Measurements from ENCODE around the gene SCMH1.
"Not testable (repeated sequence)": the region's sequence is repeated elsewhere in the genome, so short reads cannot be mapped to it uniquely, and the experiment has no call there.

Gene SCMH1

GRCh38 chr1:41249319-41249718, 7.2 kb upstream of the SCMH1 start:
- no peak for DNase-seq (ENCODE audit: low read depth in 2 of 2)

GRCh38 chr1:41246568-41246967, 4.5 kb upstream of the SCMH1 start:
- no peak for DNase-seq (ENCODE audit: low read depth in 2 of 2)

- no peak for DNase-seq (ENCODE audit: low read depth in 2 of 2)
These were observed 3.6 kb upstream of the SCMH1 start for GRCh38 chr1:41245659-41246058.

GRCh38 chr1:41243079-41243385, 926 bp upstream of the SCMH1 start:
- DNase-seq (ENCODE audit: low read depth in 2 of 2), result no peak

GRCh38 chr1:41242342-41243078, 404 bp upstream of the SCMH1 start:
- DNase-seq (ENCODE audit: low read depth in 2 of 2), result no peak

GRCh38 chr1:41241354-41241748, 755 bp downstream of the SCMH1 start:
- DNase-seq (ENCODE audit: low read depth in 2 of 2), result no peak

GRCh38 chr1:41240781-41241353, 1.2 kb downstream of the SCMH1 start:
- DNase-seq (ENCODE audit: low read depth in 2 of 2), result no peak

GRCh38 chr1:41239988-41240610, 2.0 kb downstream of the SCMH1 start:
- DNase-seq (ENCODE audit: low read depth in 2 of 2), result no peak

- no peak for DNase-seq (ENCODE audit: low read depth in 2 of 2)
These were observed 3.7 kb downstream of the SCMH1 start for GRCh38 chr1:41238311-41238988.

- no peak for DNase-seq (ENCODE audit: low read depth in 2 of 2)
These were observed 5.3 kb downstream of the SCMH1 start for GRCh38 chr1:41236781-41237180.

GRCh38 chr1:41235893-41236292, 6.2 kb downstream of the SCMH1 start:
- DNase-seq (ENCODE audit: low read depth in 2 of 2), result no peak

GRCh38 chr1:41233708-41234107, 8.4 kb downstream of the SCMH1 start:
- DNase-seq (ENCODE audit: low read depth in 2 of 2), result no peak

GRCh38 chr1:41232305-41232704, 9.8 kb downstream of the SCMH1 start:
- DNase-seq (ENCODE audit: low read depth in 2 of 2), result no peak

GRCh38 chr1:41230656-41231055, 11.4 kb downstream of the SCMH1 start:
- DNase-seq (ENCODE audit: low read depth in 2 of 2), result no peak

- not testable (repeated sequence) for DNase-seq (ENCODE audit: low read depth in 2 of 2)
These were observed 12.9 kb downstream of the SCMH1 start for GRCh38 chr1:41229219-41229618.

GRCh38 chr1:41226815-41227434, 15.2 kb downstream of the SCMH1 start:
- no peak for DNase-seq (ENCODE audit: low read depth in 2 of 2)

- DNase-seq (ENCODE audit: low read depth in 2 of 2), result no peak
These were observed 16.6 kb downstream of the SCMH1 start for GRCh38 chr1:41225495-41225894.

- no peak for DNase-seq (ENCODE audit: low read depth in 2 of 2)
These were observed 19.6 kb downstream of the SCMH1 start for GRCh38 chr1:41222496-41222895.

GRCh38 chr1:41221995-41222394, 20.1 kb downstream of the SCMH1 start:
- DNase-seq (ENCODE audit: low read depth in 2 of 2), result no peak

GRCh38 chr1:41218152-41218551, 24.0 kb downstream of the SCMH1 start:
- DNase-seq (ENCODE audit: low read depth in 2 of 2), result no peak

GRCh38 chr1:41217441-41217840, 24.7 kb downstream of the SCMH1 start:
- no peak for DNase-seq (ENCODE audit: low read depth in 2 of 2)

- no peak for DNase-seq (ENCODE audit: low read depth in 2 of 2)
These were observed 26.5 kb downstream of the SCMH1 start for GRCh38 chr1:41215623-41216022.

All from stimulated activated CD8-positive, alpha-beta memory T cell treated with anti-CD3 and anti-CD28 coated beads, Interleukin-2, amount 100 ng/mL, for 1 hour (primary cell).